HCT116 (cell line): ENCODE data around the gene DPRX. TPM values are rescaled to one million over a fixed set of nuclear protein-coding genes. Genes with fewer than 3 reads are reported as not detected.

ENCODE experiments used
- ATAC-seq: fragments of 200-7000 bp; cut with Tn5 transposase; 2 replicates; pipeline ENCODE4 v1.9.1; 2020; ENCODE audit warnings: mild to moderate bottlenecking, moderate library complexity
- BruUV-seq: library from RNA; stranded (reverse); fragments of 400-500 nt; replicated peaks from 2 replicates; lab custom pipeline; 2021; lab: Mats Ljungman, UMichigan
- CTCF ChIA-PET: fragments of 300-600 bp; sonication (Branson Sonifier 250); formaldehyde crosslinking; loops from one replicate; lab custom pipeline; 2021; ENCODE audit warnings: antibody characterized with exemption; lab: Charles Lee
- POLR2A ChIA-PET: fragments of 300-600, 350-600 bp; sonication (Branson Sonifier 250); formaldehyde crosslinking; loops from one replicate; lab custom pipeline; 2021; ENCODE audit warnings: antibody characterized with exemption; lab: Charles Lee
- RAD21 ChIA-PET, 2 experiments: fragments of 300-600 bp; sonication (Branson Sonifier 250); formaldehyde crosslinking; loops; one replicate each; lab custom pipeline; 2023; ENCODE audit warnings: low total read pairs in 2 of 2; ENCODE audit not compliant: uncharacterized antibody in 2 of 2, unreplicated experiment in 2 of 2, low non-redundant PET in 1 of 2; lab: Charles Lee
- DNase-seq: peaks from one replicate; pipeline ENCODE4 v3.0.0-alpha.2; 2010; ENCODE audit warnings: low read depth, low spot score
- H2AFZ ChIP-seq: fragments of 200-600 bp; shearing (Covaris generic), sonication (generic); 2 replicates; pipeline ENCODE4 v1.6.1; 2017; ENCODE audit warnings: low read depth, mixed run types, mixed read lengths, antibody characterized with exemption, low read length; ENCODE audit not compliant: poor library complexity, severe bottlenecking
- H3K27ac ChIP-seq: 2 replicates; pipeline ENCODE4 v1.5.1; 2012; ENCODE audit warnings: low read depth, low read length
- H3K27me3 ChIP-seq: fragments of 200-600 bp; sonication (generic); 2 replicates; pipeline ENCODE4 v1.6.1; 2016; ENCODE audit warnings: mixed run types, low read length, mixed read lengths; ENCODE audit not compliant: insufficient read depth
- H3K36me3 ChIP-seq, 2 experiments: fragments of 200-500 bp in 1 of 2; fragments of 200-600 bp in 1 of 2; sonication (Bioruptor generic) in 1 of 2; sonication (generic) in 1 of 2; 2 replicates each; pipeline versions ENCODE4 v1.5.1 to v1.6.1; 2014 to 2016; ENCODE audit warnings: low read length in 2 of 2, inconsistent platforms in 1 of 2, mixed read lengths in 1 of 2, mixed run types in 1 of 2; ENCODE audit not compliant: insufficient read depth in 2 of 2, control insufficient read depth in 1 of 2
- H3K4me1 ChIP-seq, 2 experiments: fragments of 200-600 bp in 1 of 2; sonication (generic) in 1 of 2; 2 replicates each; pipeline versions ENCODE4 v1.5.1 to v1.6.1; 2012 to 2017; ENCODE audit warnings: low read length in 2 of 2, inconsistent platforms in 1 of 2, mild to moderate bottlenecking in 1 of 2, mixed read lengths in 1 of 2, mixed run types in 1 of 2, moderate library complexity in 1 of 2; ENCODE audit not compliant: insufficient read depth in 2 of 2, control insufficient read depth in 1 of 2
- H3K4me2 ChIP-seq: fragments of 200-600 bp; sonication (generic); 2 replicates; pipeline ENCODE4 v1.6.1; 2017; ENCODE audit warnings: mixed run types, low read length, mixed read lengths
- H3K4me3 ChIP-seq, 2 experiments: fragments of 200-600 bp in 1 of 2; sonication (generic) in 1 of 2; replicated peaks in 1 of 2; 2 replicates each; pipeline ENCODE4 v1.5.1; 2011 to 2016; ENCODE audit warnings: low read length in 2 of 2, control low read depth in 1 of 2, low read depth in 1 of 2, mild to moderate bottlenecking in 1 of 2, mixed read lengths in 1 of 2, mixed run types in 1 of 2
- H3K79me2 ChIP-seq: fragments of 200-600 bp; sonication (generic); 2 replicates; pipeline ENCODE4 v1.6.1; 2017; ENCODE audit warnings: mild to moderate bottlenecking, mixed run types, low read length, moderate library complexity, mixed read lengths; ENCODE audit not compliant: insufficient read depth
- H3K9ac ChIP-seq: fragments of 200-600 bp; sonication (generic); 2 replicates; pipeline ENCODE4 v1.6.1; 2016; ENCODE audit warnings: low read length, mixed read lengths
- H3K9me2 ChIP-seq: fragments of 200-600 bp; sonication (generic), shearing (Covaris generic); 2 replicates; pipeline ENCODE4 v1.6.1; 2017; ENCODE audit warnings: mixed run types, mild to moderate bottlenecking, moderate library complexity; ENCODE audit not compliant: insufficient read depth
- H3K9me3 ChIP-seq, 2 experiments: fragments of 200-500 bp in 1 of 2; fragments of 200-600 bp in 1 of 2; sonication (Bioruptor generic) in 1 of 2; sonication (generic) in 1 of 2; 2 replicates each; pipeline ENCODE4 v1.6.1; 2014 to 2017; ENCODE audit warnings: low read length in 2 of 2, mixed read lengths in 2 of 2, inconsistent platforms in 1 of 2, low read depth in 1 of 2, mild to moderate bottlenecking in 1 of 2, mixed run types in 1 of 2, moderate library complexity in 1 of 2; ENCODE audit not compliant: control insufficient read depth in 1 of 2, insufficient read depth in 1 of 2
- H4K20me1 ChIP-seq: fragments of 200-600 bp; sonication (generic), shearing (Covaris generic); 2 replicates; pipeline ENCODE4 v1.6.1; 2017; ENCODE audit warnings: mixed run types, mild to moderate bottlenecking, moderate library complexity; ENCODE audit not compliant: insufficient read depth
- ATF3 ChIP-seq: IDR thresholded peaks from 2 replicates; pipeline ENCODE4 v1.6.1; 2012
- CBX3 ChIP-seq: IDR thresholded peaks from 2 replicates; pipeline ENCODE4 v1.6.1; 2012; ENCODE audit warnings: low read depth
- CEBPB ChIP-seq: IDR thresholded peaks from 2 replicates; pipeline ENCODE4 v1.6.1; 2012; ENCODE audit warnings: low read depth
- CTCF ChIP-seq, 3 experiments: fragments of 200-600 bp in 1 of 3; sonication (generic) in 1 of 3; IDR thresholded peaks in 2 of 3; conservative IDR thresholded peaks in 1 of 3; 2 replicates each; pipeline ENCODE4 v1.5.1; 2012 to 2017; ENCODE audit warnings: low read depth in 2 of 3, low read length in 2 of 3, antibody characterized with exemption in 1 of 3, borderline replicate concordance in 1 of 3, control low read depth in 1 of 3, mild to moderate bottlenecking in 1 of 3, mixed read lengths in 1 of 3, mixed run types in 1 of 3, moderate library complexity in 1 of 3; ENCODE audit not compliant: insufficient read depth in 1 of 3
- EGR1 ChIP-seq: IDR thresholded peaks from 2 replicates; pipeline ENCODE4 v1.6.1; 2012; ENCODE audit warnings: low read depth
- ELF1 ChIP-seq: IDR thresholded peaks from 2 replicates; pipeline ENCODE4 v1.6.1; 2012; ENCODE audit warnings: low read depth, borderline replicate concordance
- EZH2 ChIP-seq: fragments of 200-600 bp; sonication (generic); IDR thresholded peaks from 2 replicates; pipeline ENCODE4 v1.6.1; 2017; ENCODE audit warnings: antibody characterized with exemption, mixed run types
- EZH2phosphoT487 ChIP-seq: fragments of 200-600 bp; IDR thresholded peaks from 2 replicates; pipeline ENCODE4 v1.6.1; 2018; ENCODE audit warnings: antibody characterized with exemption, borderline replicate concordance
- FOSL1 ChIP-seq: IDR thresholded peaks from 2 replicates; pipeline ENCODE4 v1.6.1; 2012; ENCODE audit warnings: low read depth
- JUND ChIP-seq: IDR thresholded peaks from 2 replicates; pipeline ENCODE4 v1.6.1; 2012
- MAX ChIP-seq: IDR thresholded peaks from 2 replicates; pipeline ENCODE4 v1.6.1; 2012
- POLR2A ChIP-seq: IDR thresholded peaks from 2 replicates; pipeline ENCODE4 v1.7.0; 2011; ENCODE audit warnings: borderline replicate concordance; ENCODE audit not compliant: insufficient read depth, insufficient read length; ENCODE audit errors: extremely low read depth
- POLR2AphosphoS5 ChIP-seq: IDR thresholded peaks from 2 replicates; pipeline ENCODE4 v1.6.1; 2011; ENCODE audit warnings: mild to moderate bottlenecking, low read depth, low read length, moderate library complexity
- RAD21 ChIP-seq: IDR thresholded peaks from 2 replicates; pipeline ENCODE4 v1.6.1; 2012; ENCODE audit warnings: low read depth, mild to moderate bottlenecking
- REST ChIP-seq: IDR thresholded peaks from 2 replicates; pipeline ENCODE4 v1.6.1; 2012; ENCODE audit warnings: low read depth
- SP1 ChIP-seq: IDR thresholded peaks from 2 replicates; pipeline ENCODE4 v1.6.1; 2012; ENCODE audit warnings: low read depth
- YY1 ChIP-seq: IDR thresholded peaks from 2 replicates; pipeline ENCODE4 v1.6.1; 2011; ENCODE audit warnings: low read length, low read depth, moderate library complexity, mild to moderate bottlenecking; ENCODE audit not compliant: insufficient replicate concordance; ENCODE audit errors: extremely low read depth
- ZFX ChIP-seq: fragments of 450-650 bp; IDR thresholded peaks from 2 replicates; pipeline ENCODE4 v1.6.1; 2017
- intact Hi-C: fragments of 100-400 bp; cut with micrococcal nuclease; formaldehyde crosslinking; loops from 2 replicates; pipeline ENCODE4 v1.10.0; 2022
- total RNA-seq: library from RNA; stranded (reverse); gene quantifications from one replicate; pipeline ENCODE4 v1.2.1, GENCODE V29; 2021; ENCODE audit not compliant: unreplicated experiment
- TF ChIP-seq, protein P1 (sequence below): IDR thresholded peaks from 2 replicates; pipeline ENCODE4 v1.6.1; 2011; ENCODE audit warnings: mild to moderate bottlenecking, low read length, moderate library complexity; ENCODE audit not compliant: insufficient replicate concordance; ENCODE audit errors: extremely low read depth

The DPRX gene
- total RNA-seq, 1 experiment from 2014 or later: not detected

GRCh38 chr19:53647792-53648191, 16.0 kb downstream of the DPRX start:
- RAD21 ChIA-PET: no interaction called here
- H3K9me3 ChIP-seq: peaks cover 3 to 10% of the 10 kb centered on the region in 2 experiments; a peak in 2 of 4 replicates
- no peak overlapping the region for H3K4me3 ChIP-seq
- ATAC-seq (no peak), DNase-seq (no peak)
- no peaks in the 10 kb centered on the region for H3K36me3 ChIP-seq
- no peaks in the 10 kb centered on the region for H3K9me2 ChIP-seq
- no peak overlapping the region for H3K27ac ChIP-seq
- no peaks in the 10 kb centered on the region for H4K20me1 ChIP-seq
- H3K79me2 ChIP-seq: no peaks in the 10 kb centered on the region
- no peak overlapping the region for H2AFZ ChIP-seq
- TF ChIP-seq EGR1 (no peak), MAX (no peak), ATF3 (no peak), POLR2AphosphoS5 (no peak), YY1 (no peak), RAD21 (no peak), POLR2A (no peak), EZH2phosphoT487 (no peak), ZFX (no peak), REST (no peak), CBX3 (no peak), CTCF (IDR thresholded peaks at IDR 0.05 in 2 of 3, conservative IDR thresholded peaks at IDR 0.05 in 1 of 3; ENCODE audit: borderline replicate concordance in 1 of 3, insufficient read depth in 1 of 3, low read depth in 2 of 3, low read length in 2 of 3) (no peak), CEBPB (no peak), FOSL1 (no peak), SP1 (no peak), ELF1 (no peak), EZH2 (no peak), JUND (no peak)
- TF ChIP-seq, protein P1, sequence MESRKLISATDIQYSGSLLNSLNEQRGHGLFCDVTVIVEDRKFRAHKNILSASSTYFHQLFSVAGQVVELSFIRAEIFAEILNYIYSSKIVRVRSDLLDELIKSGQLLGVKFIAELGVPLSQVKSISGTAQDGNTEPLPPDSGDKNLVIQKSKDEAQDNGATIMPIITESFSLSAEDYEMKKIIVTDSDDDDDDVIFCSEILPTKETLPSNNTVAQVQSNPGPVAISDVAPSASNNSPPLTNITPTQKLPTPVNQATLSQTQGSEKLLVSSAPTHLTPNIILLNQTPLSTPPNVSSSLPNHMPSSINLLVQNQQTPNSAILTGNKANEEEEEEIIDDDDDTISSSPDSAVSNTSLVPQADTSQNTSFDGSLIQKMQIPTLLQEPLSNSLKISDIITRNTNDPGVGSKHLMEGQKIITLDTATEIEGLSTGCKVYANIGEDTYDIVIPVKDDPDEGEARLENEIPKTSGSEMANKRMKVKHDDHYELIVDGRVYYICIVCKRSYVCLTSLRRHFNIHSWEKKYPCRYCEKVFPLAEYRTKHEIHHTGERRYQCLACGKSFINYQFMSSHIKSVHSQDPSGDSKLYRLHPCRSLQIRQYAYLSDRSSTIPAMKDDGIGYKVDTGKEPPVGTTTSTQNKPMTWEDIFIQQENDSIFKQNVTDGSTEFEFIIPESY: no peak
- BruUV-seq: no TSS peak
- H3K27me3 ChIP-seq: no peaks in the 10 kb centered on the region
- CTCF ChIA-PET: no interaction called here
- no peak overlapping the region for H3K4me2 ChIP-seq
- no peak overlapping the region for H3K9ac ChIP-seq
- POLR2A ChIA-PET: no interaction called here
- no peaks in the 10 kb centered on the region for H3K4me1 ChIP-seq
- intact Hi-C loops: no loop called here
